ENCODE data around the gene FAM20B. TPM values are rescaled to one million over a fixed set of nuclear protein-coding genes. Genes with fewer than 3 reads are reported as not detected.
A peak's percentile ranks its signal among the peaks of the same experiment; 100 is the strongest.
"Not testable (repeated sequence)": the region's sequence is repeated elsewhere in the genome, so short reads cannot be mapped to it uniquely, and the experiment has no call there.

FAM20B gene
- total RNA-seq = 10 to 100 TPM; 25.5 to 27.2 TPM

- peak within 1 kb of the TSS; percentile 89 for H3K4me3 Mint-ChIP-seq
- no peaks in the 10 kb centered on the region for H3K9me3 Mint-ChIP-seq
- CTCF ChIA-PET = no interaction called here
- H3K27me3 Mint-ChIP-seq = peaks cover 18% of the 10 kb centered on the region
- H3K36me3 Mint-ChIP-seq (ENCODE audit: low read depth) = no peaks in the 10 kb centered on the region
- POLR2A ChIA-PET = interaction anchor here (1.0 kb wide), 1 partner anchor 63 kb away, joined by 3 read pairs; no protein-coding TSS in a partner anchor
- peak; percentile 92 for DNase-seq
- H3K27ac Mint-ChIP-seq = peak within 1 kb of the TSS; percentile 78
- peaks cover 39% of the 10 kb centered on the region for H3K4me1 Mint-ChIP-seq
Observed at GRCh38 chr1:179025125-179025974, at the start of gene FAM20B. TSS of gene FAM20B (plus strand) at chr1:179025894. CDS start at chr1:179043848, 17,954 bp downstream.

GRCh38 chr1:178976541-178976940 is 49.2 kb upstream of the FAM20B start:
- H3K27ac Mint-ChIP-seq = no peak overlapping the region
- DNase-seq = no peak
- ChIA-PET CTCF (no interaction called here), POLR2A (no interaction called here)
- H3K9me3 Mint-ChIP-seq = peaks cover 14% of the 10 kb centered on the region
- no peak overlapping the region for H3K4me3 Mint-ChIP-seq
- H3K4me1 Mint-ChIP-seq = peaks cover 9% of the 10 kb centered on the region
- H3K27me3 Mint-ChIP-seq = peaks cover 3% of the 10 kb centered on the region
- peaks cover 2% of the 10 kb centered on the region for H3K36me3 Mint-ChIP-seq (ENCODE audit: low read depth)

GRCh38 chr1:178986204-178986603 is 39.5 kb upstream of the FAM20B start:
- H3K27ac Mint-ChIP-seq = no peak overlapping the region
- no peaks in the 10 kb centered on the region for H3K36me3 Mint-ChIP-seq (ENCODE audit: low read depth)
- no peak for DNase-seq
- H3K9me3 Mint-ChIP-seq = no peaks in the 10 kb centered on the region
- no peaks in the 10 kb centered on the region for H3K27me3 Mint-ChIP-seq
- H3K4me1 Mint-ChIP-seq = no peaks in the 10 kb centered on the region
- ChIA-PET CTCF (no interaction called here), POLR2A (no interaction called here)
- H3K4me3 Mint-ChIP-seq = no peak overlapping the region

- DNase-seq; POLR2A ChIA-PET; H3K9me3 Mint-ChIP-seq; CTCF ChIA-PET; H3K36me3 Mint-ChIP-seq (ENCODE audit: low read depth); H3K4me1 Mint-ChIP-seq; H3K4me3 Mint-ChIP-seq; H3K27ac Mint-ChIP-seq; H3K27me3 Mint-ChIP-seq: not testable (repeated sequence)
Observed at GRCh38 chr1:178988198-178988597, 37.5 kb upstream of the FAM20B start.

GRCh38 chr1:178993559-178993958 is 32.1 kb upstream of the FAM20B start:
- no peaks in the 10 kb centered on the region for H3K27me3 Mint-ChIP-seq
- no peaks in the 10 kb centered on the region for H3K9me3 Mint-ChIP-seq
- H3K4me1 Mint-ChIP-seq = peaks cover 2% of the 10 kb centered on the region
- POLR2A ChIA-PET = no interaction called here
- CTCF ChIA-PET = no interaction called here
- H3K4me3 Mint-ChIP-seq = no peak overlapping the region
- no peaks in the 10 kb centered on the region for H3K36me3 Mint-ChIP-seq (ENCODE audit: low read depth)
- no peak for DNase-seq
- H3K27ac Mint-ChIP-seq = no peak overlapping the region

GRCh38 chr1:178997428-178997827 is 28.3 kb upstream of the FAM20B start:
- H3K4me1 Mint-ChIP-seq = peaks cover 2% of the 10 kb centered on the region
- no peak overlapping the region for H3K4me3 Mint-ChIP-seq
- no peaks in the 10 kb centered on the region for H3K27me3 Mint-ChIP-seq
- no peak for DNase-seq
- H3K36me3 Mint-ChIP-seq (ENCODE audit: low read depth) = no peaks in the 10 kb centered on the region
- no peaks in the 10 kb centered on the region for H3K9me3 Mint-ChIP-seq
- ChIA-PET CTCF (no interaction called here), POLR2A (no interaction called here)
- H3K27ac Mint-ChIP-seq = no peak overlapping the region

GRCh38 chr1:178998295-178998694 is 27.4 kb upstream of the FAM20B start:
- Mint-ChIP-seq H3K36me3 (ENCODE audit: low read depth) (no peaks in the 10 kb centered on the region), H3K27ac (no peak overlapping the region), H3K9me3 (no peaks in the 10 kb centered on the region), H3K4me1 (peaks cover 8% of the 10 kb centered on the region), H3K4me3 (no peak overlapping the region), H3K27me3 (no peaks in the 10 kb centered on the region)
- no peak for DNase-seq
- ChIA-PET POLR2A (no interaction called here), CTCF (no interaction called here)

- H3K27ac Mint-ChIP-seq = no peak overlapping the region
- H3K4me3 Mint-ChIP-seq = no peak overlapping the region
- H3K27me3 Mint-ChIP-seq = no peaks in the 10 kb centered on the region
Observed at GRCh38 chr1:178999061-178999460, 26.6 kb upstream of the FAM20B start.

GRCh38 chr1:179001451-179001850 is 24.2 kb upstream of the FAM20B start:
- Mint-ChIP-seq H3K36me3 (ENCODE audit: low read depth) (no peaks in the 10 kb centered on the region), H3K27me3 (no peaks in the 10 kb centered on the region), H3K27ac (no peak overlapping the region), H3K9me3 (no peaks in the 10 kb centered on the region), H3K4me1 (peaks cover 12% of the 10 kb centered on the region), H3K4me3 (no peak overlapping the region)
- CTCF ChIA-PET = interaction anchor here (2.3 kb wide), 1 partner anchor 233 kb away, joined by 16 read pairs; no protein-coding TSS in a partner anchor
- no peak for DNase-seq
- POLR2A ChIA-PET = no interaction called here

More at GRCh38 chr1:178999061-178999460, 26.6 kb upstream of the FAM20B start:
- no peaks in the 10 kb centered on the region for H3K36me3 Mint-ChIP-seq (ENCODE audit: low read depth)
- CTCF ChIA-PET = interaction anchor here (1.2 kb wide), 1 partner anchor 227 kb away, joined by 3 read pairs; no protein-coding TSS in a partner anchor
- H3K4me1 Mint-ChIP-seq = peaks cover 8% of the 10 kb centered on the region
- POLR2A ChIA-PET = no interaction called here
- H3K9me3 Mint-ChIP-seq = no peaks in the 10 kb centered on the region
- no peak for DNase-seq

- H3K4me3 Mint-ChIP-seq; H3K27ac Mint-ChIP-seq; DNase-seq; H3K9me3 Mint-ChIP-seq; H3K27me3 Mint-ChIP-seq; POLR2A ChIA-PET; H3K36me3 Mint-ChIP-seq (ENCODE audit: low read depth): not testable (repeated sequence)
- H3K4me1 Mint-ChIP-seq = peaks cover 12% of the 10 kb centered on the region
- CTCF ChIA-PET = interaction anchor here (0.7 to 2.3 kb wide), 11 partner anchors 9 to 469 kb away, joined by 3 to 16 read pairs (median 5); no protein-coding TSS in a partner anchor
Observed at GRCh38 chr1:179002064-179002463, 23.6 kb upstream of the FAM20B start.

- Mint-ChIP-seq H3K27me3 (no peaks in the 10 kb centered on the region), H3K9me3 (no peaks in the 10 kb centered on the region), H3K4me3 (no peak overlapping the region), H3K27ac (no peak overlapping the region), H3K4me1 (peaks cover 10% of the 10 kb centered on the region), H3K36me3 (ENCODE audit: low read depth) (no peaks in the 10 kb centered on the region)
- ChIA-PET POLR2A (no interaction called here), CTCF (interaction anchor here (0.5 to 2.7 kb wide), 27 partner anchors 8 to 1200 kb away, joined by 3 to 16 read pairs (median 4); no protein-coding TSS in a partner anchor)
- DNase-seq = peak; percentile 61
Observed at GRCh38 chr1:179002552-179003345, 22.9 kb upstream of the FAM20B start.

- H3K4me1 Mint-ChIP-seq = peaks cover 10% of the 10 kb centered on the region
- POLR2A ChIA-PET = no interaction called here
- no peak overlapping the region for H3K27ac Mint-ChIP-seq
- CTCF ChIA-PET = interaction anchor here (0.6 to 2.7 kb wide), 23 partner anchors 10 to 471 kb away, joined by 3 to 16 read pairs (median 4); no protein-coding TSS in a partner anchor
- no peaks in the 10 kb centered on the region for H3K9me3 Mint-ChIP-seq
- DNase-seq = no peak
- no peaks in the 10 kb centered on the region for H3K36me3 Mint-ChIP-seq (ENCODE audit: low read depth)
- H3K4me3 Mint-ChIP-seq = no peak overlapping the region
- no peaks in the 10 kb centered on the region for H3K27me3 Mint-ChIP-seq
Observed at GRCh38 chr1:179003512-179004066, 22.1 kb upstream of the FAM20B start.

GRCh38 chr1:179007233-179007632 is 18.5 kb upstream of the FAM20B start:
- Mint-ChIP-seq H3K4me1 (peaks cover 10% of the 10 kb centered on the region), H3K36me3 (ENCODE audit: low read depth) (no peaks in the 10 kb centered on the region), H3K27ac (no peak overlapping the region), H3K9me3 (no peaks in the 10 kb centered on the region), H3K27me3 (no peaks in the 10 kb centered on the region), H3K4me3 (no peak overlapping the region)
- ChIA-PET POLR2A (no interaction called here), CTCF (interaction anchor here (1.0 to 1.4 kb wide), 2 partner anchors 232 to 239 kb away, joined by 3 read pairs; no protein-coding TSS in a partner anchor)
- no peak for DNase-seq

Measured in activated CD4-positive, alpha-beta memory T cell treated with anti-CD3 and anti-CD28 coated beads, Interleukin-2, amount 10 ng/mL, durations not matched to agents 7 days and 5 days (primary cell).